Measurements from ENCODE around the gene ESPN. TPM values are rescaled to one million over a fixed set of nuclear protein-coding genes. Genes with fewer than 3 reads are reported as not detected.

The ESPN gene
- polyA plus RNA-seq, 1 experiment: not detected

GRCh38 chr1:6506210-6507036 lies 81.8 kb downstream of the ESPN start:
- no peak for TF ChIP-seq CTCF (IDR thresholded peaks at IDR 0.05; ENCODE audit: insufficient read depth, low read depth, low read length)
- Histone ChIP-seq H3K36me3 (ENCODE audit: control insufficient read depth, insufficient read depth, low read length) (no peaks in the 10 kb centered on the region), H3K27me3 (ENCODE audit: control insufficient read depth, insufficient read depth, low read length) (no peaks in the 10 kb centered on the region), H3K4me3 (ENCODE audit: low read depth, low read length) (no peak overlapping the region)
- ChIA-PET POLR2A (no interaction called here), CTCF (interaction anchor here (0.9 to 1.6 kb wide), 3 partner anchors 13 to 22 kb away, joined by 3 to 5 read pairs (median 5); partner anchors contain the start of gene PLEKHG5)
- DNase-seq (ENCODE audit: low read depth): no peak

GRCh38 chr1:6507037-6507428 lies 82.5 kb downstream of the ESPN start:
- POLR2A ChIA-PET: no interaction called here

GRCh38 chr1:6507461-6507911 lies 82.9 kb downstream of the ESPN start:
- no peak for DNase-seq (ENCODE audit: low read depth)
- no peaks in the 10 kb centered on the region for H3K27me3 ChIP-seq (ENCODE audit: control insufficient read depth, insufficient read depth, low read length)
- POLR2A ChIA-PET: no interaction called here
- no peak for TF ChIP-seq CTCF (IDR thresholded peaks at IDR 0.05; ENCODE audit: insufficient read depth, low read depth, low read length)
- CTCF ChIA-PET: interaction anchor here (0.7 to 1.6 kb wide), 4 partner anchors 14 to 36 kb away, joined by 3 to 5 read pairs (median 4); partner anchors contain the start of gene PLEKHG5
- H3K36me3 ChIP-seq (ENCODE audit: control insufficient read depth, insufficient read depth, low read length): no peaks in the 10 kb centered on the region
- H3K4me3 ChIP-seq (ENCODE audit: low read depth, low read length): no peak overlapping the region

More at GRCh38 chr1:6507037-6507428, 82.5 kb downstream of the ESPN start:
- no peaks in the 10 kb centered on the region for H3K27me3 ChIP-seq (ENCODE audit: control insufficient read depth, insufficient read depth, low read length)
- TF ChIP-seq CTCF (IDR thresholded peaks at IDR 0.05; ENCODE audit: insufficient read depth, low read depth, low read length): no peak
- DNase-seq (ENCODE audit: low read depth): no peak
- H3K36me3 ChIP-seq (ENCODE audit: control insufficient read depth, insufficient read depth, low read length): no peaks in the 10 kb centered on the region
- H3K4me3 ChIP-seq (ENCODE audit: low read depth, low read length): no peak overlapping the region
- CTCF ChIA-PET: interaction anchor here (0.7 to 1.6 kb wide), 4 partner anchors 13 to 35 kb away, joined by 3 to 5 read pairs (median 4); partner anchors contain the start of gene PLEKHG5

GRCh38 chr1:6508154-6508815 lies 83.7 kb downstream of the ESPN start:
- Histone ChIP-seq H3K4me3 (ENCODE audit: low read depth, low read length) (no peak overlapping the region), H3K27me3 (ENCODE audit: control insufficient read depth, insufficient read depth, low read length) (no peaks in the 10 kb centered on the region), H3K36me3 (ENCODE audit: control insufficient read depth, insufficient read depth, low read length) (no peaks in the 10 kb centered on the region)
- CTCF ChIA-PET: interaction anchor here (0.8 to 2.0 kb wide), 2 partner anchors 15 to 17 kb away, joined by 3 to 8 read pairs; partner anchors contain the start of gene PLEKHG5
- POLR2A ChIA-PET: no interaction called here
- TF ChIP-seq CTCF (IDR thresholded peaks at IDR 0.05; ENCODE audit: insufficient read depth, low read depth, low read length): no peak
- DNase-seq (ENCODE audit: low read depth): no peak

GRCh38 chr1:6508816-6509189 lies 84.2 kb downstream of the ESPN start:
- Histone ChIP-seq H3K36me3 (ENCODE audit: control insufficient read depth, insufficient read depth, low read length) (no peaks in the 10 kb centered on the region), H3K4me3 (ENCODE audit: low read depth, low read length) (no peak overlapping the region), H3K27me3 (ENCODE audit: control insufficient read depth, insufficient read depth, low read length) (no peaks in the 10 kb centered on the region)
- CTCF ChIA-PET: interaction anchor here (0.8 to 2.0 kb wide), 2 partner anchors 14 to 18 kb away, joined by 3 to 8 read pairs; partner anchors contain the start of gene PLEKHG5
- no peak for DNase-seq (ENCODE audit: low read depth)
- no peak for TF ChIP-seq CTCF (IDR thresholded peaks at IDR 0.05; ENCODE audit: insufficient read depth, low read depth, low read length)
- POLR2A ChIA-PET: no interaction called here

Measured in BJ (cell line).